Activated CD8-positive, alpha-beta memory T cell treated with anti-CD3 and anti-CD28 coated beads for 1 hour (primary cell): ENCODE results near the gene GMEB2.
A peak's percentile ranks its signal among the peaks of the same experiment; 100 is the strongest.
"Not testable (repeated sequence)": the region's sequence is repeated elsewhere in the genome, so short reads cannot be mapped to it uniquely, and the experiment has no call there.

Experiments
- DNase-seq, 2 donors: peaks; one replicate each; pipeline ENCODE4 v3.0.0-alpha.2; 2020; ENCODE audit warnings: low read depth in 1 of 2; ENCODE audit errors: extremely low read depth in 1 of 2

GMEB2 gene

DNA sequence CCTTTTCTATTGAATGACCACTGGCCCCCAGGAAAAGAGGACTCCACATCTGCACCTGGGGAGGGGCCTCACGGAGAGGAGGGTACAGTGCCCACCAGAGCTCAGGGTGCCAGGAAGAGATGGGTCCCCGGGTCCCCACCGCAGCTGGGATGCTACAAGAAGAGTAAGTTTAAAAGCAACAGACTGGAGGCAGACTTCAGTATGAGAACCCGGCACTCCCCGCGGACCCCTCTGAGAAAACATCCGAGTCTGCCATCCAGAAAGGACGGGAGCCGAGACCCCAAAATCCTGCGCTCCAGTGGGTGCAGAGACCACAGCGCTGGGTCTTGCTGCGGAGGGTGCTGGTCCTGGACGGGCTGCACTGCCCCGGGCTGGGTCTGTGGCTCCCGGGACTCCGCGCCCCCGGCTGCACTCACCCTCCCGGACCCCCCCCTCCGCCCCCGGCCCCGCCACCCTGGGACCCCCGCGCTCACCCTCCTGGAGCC, 53.2 kb downstream of the GMEB2 start:
- DNase-seq: no peak

DNA sequence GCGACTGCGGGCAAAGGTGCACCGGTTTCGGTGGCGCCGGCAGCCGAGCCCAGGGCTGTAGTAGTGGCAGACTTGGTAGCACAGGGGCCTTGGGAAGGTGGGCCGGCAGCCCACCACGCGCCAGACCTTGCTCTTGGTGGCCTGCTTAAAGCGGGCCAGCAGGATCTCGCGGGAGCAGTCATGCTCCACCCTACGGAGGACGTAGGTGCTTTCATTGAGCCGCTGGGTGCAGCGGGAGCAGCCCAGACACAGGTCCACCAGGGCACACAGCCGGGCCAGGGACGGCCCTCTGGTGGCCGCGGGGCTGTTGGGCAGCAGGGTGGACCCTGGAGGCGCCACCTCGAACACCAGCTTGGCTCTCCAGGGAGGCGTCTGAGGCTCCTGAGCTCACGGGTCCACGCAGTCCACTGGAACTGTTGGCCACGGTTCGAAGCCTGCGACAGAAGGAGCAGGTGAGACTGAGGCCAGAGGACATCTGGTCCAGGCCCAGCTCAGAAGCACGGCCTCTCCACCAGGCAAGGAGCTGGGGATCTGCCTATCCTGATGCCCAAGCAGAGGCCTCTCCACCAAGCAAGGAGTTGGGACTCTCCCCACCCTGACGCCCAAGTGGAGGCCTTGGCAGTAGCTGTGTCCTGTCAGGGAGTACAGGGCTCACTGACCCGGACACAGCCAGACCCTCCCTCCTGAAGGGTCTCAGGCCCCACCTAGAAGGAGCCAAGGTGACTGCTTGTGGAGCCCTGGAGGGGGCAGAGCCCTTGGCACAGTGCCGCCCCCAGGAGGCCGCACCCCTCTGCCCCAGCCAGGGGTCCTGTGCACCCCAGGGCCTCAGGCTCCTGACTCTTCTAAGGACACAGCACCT, 53.9 kb downstream of the GMEB2 start:
- no peak for DNase-seq

GRCh38 chr20:63572071-63572787, 54.7 kb downstream of the GMEB2 start:
- no peak for DNase-seq

GRCh38 chr20:63571087-63571478, 55.8 kb downstream of the GMEB2 start:
- not testable (repeated sequence) for DNase-seq

DNA sequence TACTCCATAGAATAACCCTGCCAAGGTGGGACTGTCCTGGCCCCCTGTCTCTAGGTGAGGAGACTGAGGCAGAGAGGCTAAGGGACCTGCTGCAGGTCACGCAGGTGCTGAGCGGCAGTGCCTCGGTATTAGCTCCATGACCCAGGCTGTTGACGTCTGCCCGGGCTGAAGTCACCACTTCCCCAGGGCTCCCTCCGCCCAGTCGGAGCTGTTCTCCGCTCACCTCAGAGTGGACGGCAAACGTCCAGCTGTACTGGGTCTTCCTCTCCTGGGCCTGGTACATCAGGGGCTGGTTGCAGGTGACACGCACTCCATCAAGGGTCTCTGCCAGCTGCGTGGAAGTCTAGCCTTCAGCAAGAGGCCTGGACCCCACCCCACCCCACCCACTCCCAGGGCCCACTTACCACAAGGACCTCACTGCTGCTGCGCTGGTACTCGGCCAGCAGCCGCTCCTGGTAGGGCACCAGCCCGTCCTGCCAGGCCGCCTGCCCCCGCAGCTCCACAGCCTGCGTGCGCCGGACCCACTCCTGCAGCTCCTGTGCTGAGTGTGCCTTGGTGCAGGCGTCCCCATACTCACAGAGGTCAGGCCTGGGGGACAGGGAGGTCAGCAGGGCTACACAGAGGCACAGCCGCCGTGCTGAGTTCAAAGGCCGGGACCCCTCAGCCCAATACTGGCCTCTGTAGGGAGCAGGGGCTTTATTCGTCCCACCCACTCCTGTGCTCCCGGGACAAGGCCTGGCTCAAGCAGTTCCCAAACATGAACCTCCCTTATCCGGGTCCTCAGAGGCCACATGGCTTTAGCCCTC, 56.4 kb downstream of the GMEB2 start:
- DNase-seq: no peak

DNA sequence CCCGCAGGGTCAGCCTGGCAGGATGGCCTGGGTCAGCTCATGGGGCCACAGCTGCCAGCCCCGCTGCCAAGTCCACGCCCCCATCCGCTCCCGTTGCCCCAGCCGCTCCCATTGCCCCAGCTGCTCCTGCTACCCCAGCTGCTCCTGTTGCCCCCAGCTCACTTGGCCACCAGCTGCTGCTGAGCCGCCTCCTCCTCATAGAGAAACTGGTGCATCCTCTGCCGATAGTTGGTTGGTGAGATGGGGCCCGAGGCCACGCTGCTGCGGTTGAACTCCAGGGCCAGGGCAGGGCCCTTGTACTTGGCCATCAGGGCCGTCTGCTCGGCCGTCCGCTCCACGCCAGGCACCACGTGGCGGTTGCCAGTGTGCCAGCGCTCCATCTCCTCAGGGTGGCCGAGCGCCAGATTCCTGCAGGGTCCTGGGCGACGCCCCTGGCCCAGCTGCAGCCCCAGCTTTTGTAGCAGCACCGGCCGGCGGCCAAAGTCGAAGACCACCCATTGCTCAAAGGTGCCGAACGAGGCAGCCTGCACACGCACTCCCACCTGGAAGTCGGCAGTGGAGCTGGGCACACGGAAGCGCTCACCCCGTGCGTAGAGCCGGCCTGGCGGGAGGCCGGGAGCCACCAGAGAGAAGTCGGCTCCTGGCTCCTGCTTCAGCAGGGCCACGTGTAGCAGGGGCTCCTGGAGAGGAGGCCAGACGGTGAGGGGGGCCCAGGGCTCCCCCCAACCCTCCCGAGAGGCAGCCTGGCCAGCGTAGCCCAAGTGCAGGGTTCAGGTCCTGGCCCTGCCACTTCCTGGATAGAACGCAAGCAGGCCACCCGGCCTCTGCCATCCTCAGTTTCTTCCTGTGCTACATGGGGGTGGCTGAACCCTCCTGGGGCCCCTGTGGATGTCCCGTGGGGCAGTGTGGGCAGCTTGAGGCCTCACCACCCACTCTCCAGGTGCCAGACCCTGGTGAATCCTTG, 57.6 kb downstream of the GMEB2 start:
- no peak for DNase-seq

GRCh38 chr20:63568170-63568981, 58.5 kb downstream of the GMEB2 start:
- no peak for DNase-seq

DNA sequence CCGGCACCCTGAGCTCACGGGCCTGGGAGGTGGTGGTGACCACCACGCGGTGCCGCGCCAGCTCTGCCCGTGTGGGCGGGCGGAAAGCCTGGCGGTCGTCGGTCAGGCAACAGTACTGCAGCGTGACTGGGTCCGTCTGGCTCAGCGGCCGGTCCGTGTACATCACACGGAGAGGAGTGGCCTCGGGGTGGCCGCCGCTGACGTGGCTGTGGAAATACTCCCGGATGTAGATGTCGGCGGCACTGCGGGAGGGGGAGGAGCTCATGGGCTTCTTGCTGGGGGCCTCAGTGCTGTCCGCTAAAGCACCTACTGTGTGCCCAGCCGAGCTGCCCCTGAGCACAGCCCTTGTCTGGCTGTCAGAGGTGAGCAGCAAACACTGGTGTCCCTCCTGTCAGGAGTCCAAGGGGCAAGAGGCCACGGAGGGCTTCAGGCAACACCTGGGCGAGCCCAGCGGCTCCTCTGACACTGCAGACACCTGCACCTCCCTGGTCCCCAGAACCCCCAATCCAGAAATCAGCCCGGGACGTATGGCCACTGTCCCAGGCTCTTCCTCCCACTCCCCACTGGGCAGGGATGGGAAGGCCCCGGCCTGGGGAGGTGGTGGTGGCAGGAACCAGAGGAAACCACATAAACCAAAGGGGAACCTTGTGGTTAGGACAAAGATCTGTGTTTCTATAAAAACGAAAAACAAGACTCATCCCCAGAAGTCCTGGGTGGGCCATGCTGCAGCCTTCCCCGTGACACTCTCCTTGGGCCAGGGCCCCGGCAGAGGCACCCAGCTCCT, 59.3 kb downstream of the GMEB2 start:
- DNase-seq: peak in 1 of 2 donors; percentile 36

- DNase-seq: no peak
Observed at GRCh38 chr20:63567136-63567385, 59.8 kb downstream of the GMEB2 start.

DNA sequence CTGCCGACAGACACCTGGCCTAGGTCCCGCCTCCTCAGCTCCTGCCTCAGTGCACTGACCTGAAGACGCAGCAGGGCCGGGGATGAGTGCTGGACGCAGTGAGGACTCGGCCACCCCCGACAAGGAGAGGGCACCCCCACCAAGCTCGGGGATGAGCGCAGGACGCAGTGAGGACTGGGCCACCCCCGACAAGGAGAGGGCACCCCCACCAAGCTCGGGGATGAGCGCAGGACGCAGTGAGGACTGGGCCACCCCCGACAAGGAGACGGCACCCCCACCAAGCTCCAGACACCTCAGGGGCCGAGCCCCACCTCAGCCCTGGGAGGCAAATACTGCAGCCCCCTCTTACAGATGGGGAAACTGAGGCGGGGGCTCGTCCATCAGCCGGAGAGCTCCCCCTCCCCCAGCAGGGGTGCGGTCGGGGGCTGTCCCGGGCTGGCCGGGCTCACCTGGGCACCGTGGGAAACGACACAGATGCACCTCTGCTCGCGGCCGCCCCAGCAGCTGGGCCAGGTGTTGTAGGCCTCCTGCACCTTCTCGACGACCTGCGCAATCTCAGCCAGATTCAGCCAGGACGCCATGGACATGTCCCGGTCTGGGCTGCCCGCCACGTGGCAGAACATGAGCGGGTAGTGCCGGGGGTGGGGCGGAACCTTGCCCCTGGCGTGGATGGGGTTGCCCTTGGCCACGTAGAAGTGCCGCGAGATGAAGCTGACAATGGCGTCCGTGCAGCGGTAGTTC, 60.3 kb downstream of the GMEB2 start:
- no peak for DNase-seq

- no peak for DNase-seq
Observed at GRCh38 chr20:63565699-63566335, 61.1 kb downstream of the GMEB2 start.

GRCh38 chr20:63565021-63565698, 61.7 kb downstream of the GMEB2 start:
- DNase-seq: no peak

DNA sequence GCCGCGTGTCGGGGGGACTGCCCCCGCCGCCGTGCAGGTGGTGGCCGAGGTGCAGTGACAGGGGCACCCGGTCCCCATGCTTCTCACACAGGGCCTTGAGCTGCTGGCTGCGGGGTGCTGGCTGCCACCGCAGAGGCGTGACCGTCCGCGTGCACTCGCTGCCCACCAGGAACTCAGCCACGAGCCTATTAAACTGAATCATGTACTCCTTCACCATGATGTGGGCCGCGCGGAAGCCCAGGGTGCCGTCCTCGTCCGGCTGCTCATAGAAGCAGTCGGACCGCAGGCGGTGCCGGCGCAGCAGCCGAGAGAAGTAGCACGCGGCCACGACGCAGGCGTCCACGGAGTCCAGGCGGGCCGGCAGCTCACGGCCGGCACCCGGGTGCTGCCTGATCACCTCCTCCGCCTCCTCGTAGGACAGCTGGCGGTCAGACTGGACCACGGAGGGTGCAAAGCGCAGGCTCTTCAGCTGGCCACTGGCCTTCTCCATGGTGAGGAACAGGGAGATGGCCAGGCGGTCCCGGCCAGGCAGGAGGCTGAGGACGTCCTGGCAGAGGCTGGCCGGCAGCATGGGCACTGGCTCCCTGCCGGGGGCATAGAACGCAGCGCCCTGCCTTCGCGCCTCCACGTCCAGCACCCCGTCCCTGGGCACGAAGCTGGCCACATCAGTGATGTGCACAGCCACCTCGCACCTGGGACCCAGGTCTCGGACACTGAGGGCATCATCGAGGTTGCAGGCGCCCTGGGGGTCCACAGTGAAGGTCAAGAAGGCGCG, 62.7 kb downstream of the GMEB2 start:
- no peak for DNase-seq

- no peak for DNase-seq
Observed at GRCh38 chr20:63563225-63563935, 63.5 kb downstream of the GMEB2 start.

DNA sequence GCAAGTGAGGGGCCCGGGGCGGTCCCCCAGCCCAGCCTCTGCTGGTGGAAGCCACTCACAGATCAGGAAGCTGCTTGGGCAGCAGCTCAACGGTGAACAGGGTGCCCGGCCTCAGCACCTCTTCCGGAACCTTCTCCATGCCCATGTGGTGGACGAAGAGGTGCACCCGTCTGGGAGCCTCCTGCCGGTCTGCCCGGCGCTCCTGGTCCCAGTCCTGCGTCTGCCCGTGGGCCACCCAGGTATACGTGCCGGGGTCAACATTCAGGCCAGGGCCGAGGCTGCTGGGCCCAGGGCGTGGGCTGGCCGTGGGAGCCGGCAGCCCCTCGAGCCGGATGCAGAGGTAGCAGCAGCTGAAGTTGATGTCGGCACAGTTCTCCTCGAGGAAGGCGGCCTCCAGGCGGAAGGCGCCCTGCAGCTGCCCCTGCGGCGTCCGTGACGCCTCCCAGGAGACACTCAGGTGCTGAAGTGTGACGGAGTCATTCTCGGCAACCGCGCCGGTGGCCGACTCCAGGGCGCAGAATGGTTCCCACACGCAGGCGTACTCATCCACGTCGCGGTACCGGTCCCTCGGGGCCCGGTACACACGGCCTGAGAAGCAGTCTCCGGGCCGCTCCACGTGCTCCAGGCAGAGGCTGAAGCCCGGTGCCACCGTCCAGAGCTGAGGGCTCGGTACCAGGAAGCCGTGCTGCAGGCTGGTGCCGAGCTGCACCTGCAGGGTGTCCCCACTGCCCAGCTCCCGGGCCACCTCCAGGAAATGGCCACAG, 64.3 kb downstream of the GMEB2 start:
- no peak for DNase-seq
